ENCODE data around the gene MIA2.

The MIA2 gene

GRCh38 chr14:39393289-39393688, 159.6 kb downstream of the MIA2 start:
- no peak overlapping the region for H3K27ac ChIP-seq
- no peak for DNase-seq
- peaks cover under 1 to 28% (median 21%) of the 10 kb centered on the region in 3 donors for H3K36me3 ChIP-seq
- no peak overlapping the region for H3K4me3 ChIP-seq
- no peak for TF ChIP-seq CTCF (IDR thresholded peaks at IDR 0.05)
- H3K4me1 ChIP-seq, result no peaks in the 10 kb centered on the region
- intact Hi-C loops (cut with DNase I; ENCODE audit: low total_unique reads), result no loop called here
- H3K27me3 ChIP-seq, result no peaks in the 10 kb centered on the region
- no peaks in the 10 kb centered on the region for H3K9me3 ChIP-seq

- no peak for TF ChIP-seq CTCF (IDR thresholded peaks at IDR 0.05)
- H3K27me3 ChIP-seq, result no peaks in the 10 kb centered on the region
- intact Hi-C loops (cut with DNase I; ENCODE audit: low total_unique reads), result no loop called here
- no peaks in the 10 kb centered on the region for H3K9me3 ChIP-seq
- no peak overlapping the region for H3K4me3 ChIP-seq
- H3K4me1 ChIP-seq, result no peaks in the 10 kb centered on the region
- H3K27ac ChIP-seq, result no peak overlapping the region
- no peak for DNase-seq
- H3K36me3 ChIP-seq, result peaks cover 16 to 44% (median 43%) of the 10 kb centered on the region in 3 donors
Observed at GRCh38 chr14:39395555-39396254, 162.0 kb downstream of the MIA2 start.

GRCh38 chr14:39396448-39396847, 162.7 kb downstream of the MIA2 start:
- no peak overlapping the region for H3K27ac ChIP-seq
- no peak for TF ChIP-seq CTCF (IDR thresholded peaks at IDR 0.05)
- H3K9me3 ChIP-seq, result no peaks in the 10 kb centered on the region
- intact Hi-C loops (cut with DNase I; ENCODE audit: low total_unique reads), result no loop called here
- no peaks in the 10 kb centered on the region for H3K27me3 ChIP-seq
- peaks cover 16 to 52% (median 51%) of the 10 kb centered on the region in 3 donors for H3K36me3 ChIP-seq
- no peak overlapping the region for H3K4me3 ChIP-seq
- H3K4me1 ChIP-seq, result no peaks in the 10 kb centered on the region
- no peak for DNase-seq

- TF ChIP-seq CTCF (IDR thresholded peaks at IDR 0.05), result no peak
- Histone ChIP-seq H3K36me3 (peaks cover 16 to 53% (median 53%) of the 10 kb centered on the region in 3 donors), H3K4me1 (no peaks in the 10 kb centered on the region), H3K4me3 (no peak overlapping the region), H3K9me3 (no peaks in the 10 kb centered on the region), H3K27me3 (no peaks in the 10 kb centered on the region), H3K27ac (no peak overlapping the region)
- intact Hi-C loops (cut with DNase I; ENCODE audit: low total_unique reads), result no loop called here
- no peak for DNase-seq
Observed at GRCh38 chr14:39398382-39398781, 164.7 kb downstream of the MIA2 start.

- Histone ChIP-seq H3K4me1 (peaks cover 0 to 5% (median 0%) of the 10 kb centered on the region in 4 donors), H3K36me3 (peaks cover 0 to 2% (median 0%) of the 10 kb centered on the region in 3 donors), H3K4me3 (no peak overlapping the region), H3K9me3 (no peaks in the 10 kb centered on the region), H3K27ac (no peak overlapping the region), H3K27me3 (no peaks in the 10 kb centered on the region)
- no peak for TF ChIP-seq CTCF (IDR thresholded peaks at IDR 0.05)
- no peak for DNase-seq
- intact Hi-C loops (cut with DNase I; ENCODE audit: low total_unique reads), result no loop called here
Observed at GRCh38 chr14:39406560-39406959, 172.8 kb downstream of the MIA2 start.

All from tibial artery (tissue), 4 donors.